ENCODE measurements around the gene CRLF3.
"Not testable (repeated sequence)": the region's sequence is repeated elsewhere in the genome, so short reads cannot be mapped to it uniquely, and the experiment has no call there.

CRLF3 gene

DNA sequence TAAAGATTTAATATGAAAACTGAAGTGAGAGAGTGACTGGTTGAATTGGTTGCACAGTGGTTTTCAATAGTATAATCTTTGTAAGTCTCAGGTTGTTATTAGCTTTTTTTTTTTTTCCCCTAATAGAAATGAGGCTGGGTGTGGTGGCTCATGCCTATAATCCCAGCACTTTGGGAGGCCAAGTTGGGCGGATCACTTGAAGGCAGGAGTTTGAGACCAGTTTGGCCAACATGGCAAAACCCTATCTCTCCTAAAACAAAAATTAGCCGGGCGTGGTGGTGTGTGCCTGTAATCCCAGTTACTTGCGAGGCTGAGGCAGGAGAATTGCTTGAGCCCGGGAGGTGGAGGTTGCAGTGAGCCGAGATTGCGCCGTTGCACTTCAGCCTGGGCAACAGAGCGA lies 89.3 kb downstream of the CRLF3 start:
- DNase-seq: not testable (repeated sequence)

DNA sequence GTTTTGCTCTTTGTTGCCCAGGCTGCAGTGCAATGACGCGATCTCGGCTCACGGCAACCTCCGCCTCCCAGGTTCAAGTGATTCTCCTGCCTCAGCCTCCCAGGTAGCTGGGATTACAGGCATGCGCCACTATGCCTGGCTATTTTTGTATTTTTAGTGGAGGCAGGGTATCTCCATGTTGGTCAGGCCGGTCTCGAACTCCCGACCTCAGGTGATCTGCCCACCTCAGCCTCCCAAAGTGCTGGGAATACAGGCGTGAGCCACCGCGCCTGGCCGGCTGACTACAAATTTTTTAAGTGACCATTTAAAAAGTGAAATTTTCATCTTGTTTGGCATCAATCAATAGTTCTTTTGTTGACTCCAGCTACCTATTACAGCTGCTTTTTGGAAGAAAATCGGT lies 90.3 kb downstream of the CRLF3 start:
- not testable (repeated sequence) for DNase-seq
